GM19025 (cell line): ENCODE data around the gene ABTB1.

Experiments
- ATAC-seq: cut with Tn5 transposase; IDR thresholded peaks from one replicate; pipeline ENCODE4 v1.9.1; 2021; ENCODE audit warnings: mild to moderate bottlenecking, low read depth, moderate library complexity; ENCODE audit not compliant: unreplicated experiment

ABTB1 gene

DNA sequence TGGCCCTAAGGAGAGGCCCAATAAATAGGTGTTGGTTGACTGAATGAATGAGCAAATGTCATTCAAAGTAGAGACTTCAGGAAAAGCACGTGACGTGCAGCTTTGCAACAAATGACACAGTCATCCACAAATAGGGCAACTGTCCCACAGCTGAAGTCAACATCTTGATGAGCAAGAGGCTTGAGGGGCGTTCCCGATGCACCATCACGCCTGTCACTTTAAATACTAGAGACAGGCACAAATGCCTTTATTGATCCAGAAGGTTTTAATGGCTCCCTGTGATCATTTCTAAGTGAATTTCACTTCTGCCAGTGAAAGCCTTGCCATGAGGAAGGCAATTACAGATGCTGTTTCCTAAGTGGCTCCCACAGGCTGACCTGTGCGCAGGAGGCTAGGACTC is 43.6 kb downstream of the ABTB1 start:
- no peak for ATAC-seq

DNA sequence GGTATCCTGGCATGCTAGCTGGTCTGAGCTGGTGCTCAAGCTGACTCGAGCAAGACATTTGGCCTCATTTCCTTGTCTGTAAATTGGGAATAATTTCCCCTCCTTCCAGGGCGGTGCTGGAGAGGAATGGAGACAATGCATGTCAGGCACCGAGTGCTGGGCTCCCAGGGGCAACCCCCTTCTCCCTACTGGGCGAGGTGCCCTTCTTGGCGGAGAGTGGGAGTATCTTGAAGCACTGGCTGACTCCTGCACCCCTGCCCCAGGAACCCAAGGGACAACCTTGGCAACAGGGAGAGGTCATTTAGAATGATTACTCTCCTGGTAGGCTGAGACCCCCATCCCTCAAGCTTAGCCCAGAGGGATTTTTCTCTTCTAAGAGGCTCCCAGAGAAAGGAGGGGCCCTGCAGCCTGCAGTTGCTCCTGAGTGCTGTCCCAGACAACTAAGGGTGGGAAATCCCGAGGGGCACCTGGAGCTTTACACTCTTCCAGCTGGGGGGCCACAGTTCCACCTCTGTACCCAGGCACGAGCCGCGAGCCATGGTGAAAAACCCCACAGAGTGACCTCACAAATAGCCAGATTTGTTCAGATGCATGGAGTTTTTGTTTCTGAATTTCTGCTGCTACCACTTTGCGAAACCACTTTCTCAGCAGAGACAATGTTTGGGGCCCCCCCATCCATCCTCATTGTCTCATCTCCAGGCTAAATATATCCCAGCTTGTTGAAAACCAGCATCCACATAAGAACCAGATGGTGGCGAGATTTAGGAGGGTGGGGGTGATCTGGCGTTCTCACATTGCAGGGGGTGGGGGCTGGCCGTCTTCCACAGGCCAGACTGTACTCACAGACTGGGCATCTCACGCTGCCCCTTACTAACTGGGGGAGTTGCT is 44.8 kb downstream of the ABTB1 start:
- ATAC-seq: no peak

DNA sequence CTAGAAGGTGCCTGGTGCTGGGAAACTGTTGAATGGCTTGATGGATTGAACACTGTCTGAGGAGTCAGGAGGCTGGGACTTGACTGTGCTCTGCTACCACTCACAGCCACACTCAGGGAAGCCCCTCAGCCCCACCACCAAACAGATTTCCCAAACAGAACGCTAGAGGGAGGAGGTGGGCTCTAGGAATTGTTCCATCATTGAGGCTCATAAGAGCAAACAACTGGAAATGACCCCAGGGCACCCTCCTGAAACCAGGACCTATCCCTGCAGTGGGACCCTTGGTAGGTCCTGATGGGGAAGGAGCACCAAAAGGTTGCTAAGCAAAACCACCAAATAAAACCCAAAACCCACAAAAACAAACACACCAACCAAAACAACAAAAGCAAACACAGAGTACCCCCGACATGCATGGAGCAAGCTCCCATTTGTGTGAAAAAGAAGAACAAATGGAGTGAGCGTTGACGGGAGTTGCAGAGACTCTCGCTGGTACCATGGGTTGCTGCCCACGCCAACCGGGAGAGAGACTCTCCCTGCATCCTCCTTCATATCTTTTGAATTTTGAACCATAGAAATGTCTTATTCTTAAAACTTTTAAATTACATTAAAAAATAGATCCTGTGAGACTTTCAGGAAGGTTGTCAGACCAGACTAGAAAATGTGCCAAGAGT is 45.6 kb downstream of the ABTB1 start:
- ATAC-seq: no peak

DNA sequence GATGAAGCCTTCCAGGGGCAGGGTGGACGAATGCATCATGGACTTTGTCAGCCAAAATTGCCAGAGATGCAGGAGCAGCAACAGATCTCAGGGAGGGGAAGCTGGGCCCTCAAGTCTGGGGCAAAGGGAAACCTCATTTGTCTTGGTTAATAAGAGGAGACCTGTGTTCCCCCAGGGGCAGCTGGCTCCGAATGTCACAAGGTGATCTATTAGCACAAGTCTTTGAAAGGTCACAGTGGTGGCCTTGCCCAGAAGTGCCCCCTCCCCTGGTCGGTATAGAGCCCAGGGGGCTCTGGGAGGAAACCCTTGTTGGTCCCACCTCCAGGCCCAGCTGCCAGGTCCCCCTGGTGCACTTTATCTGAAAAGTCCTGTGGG is 46.2 kb downstream of the ABTB1 start:
- ATAC-seq: no peak

DNA sequence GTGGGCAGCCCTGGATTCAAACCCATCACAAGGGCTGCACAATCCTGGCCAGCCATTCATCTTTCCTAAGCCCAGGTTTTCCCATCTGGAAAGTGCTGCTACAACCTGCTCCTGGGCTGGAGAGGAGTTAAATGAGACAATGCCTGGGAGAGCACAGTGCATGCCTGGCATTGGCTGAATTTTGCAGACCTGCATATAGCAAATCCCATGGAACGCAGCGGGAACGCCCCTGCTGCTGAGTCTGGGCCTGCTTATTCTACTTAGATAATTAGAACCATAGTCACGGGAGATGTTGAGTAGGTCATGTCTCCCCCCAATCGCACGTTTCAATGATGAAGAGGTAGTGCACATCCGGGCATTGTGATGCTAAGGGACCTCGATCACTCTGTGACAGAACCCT is 46.6 kb downstream of the ABTB1 start:
- no peak for ATAC-seq

DNA sequence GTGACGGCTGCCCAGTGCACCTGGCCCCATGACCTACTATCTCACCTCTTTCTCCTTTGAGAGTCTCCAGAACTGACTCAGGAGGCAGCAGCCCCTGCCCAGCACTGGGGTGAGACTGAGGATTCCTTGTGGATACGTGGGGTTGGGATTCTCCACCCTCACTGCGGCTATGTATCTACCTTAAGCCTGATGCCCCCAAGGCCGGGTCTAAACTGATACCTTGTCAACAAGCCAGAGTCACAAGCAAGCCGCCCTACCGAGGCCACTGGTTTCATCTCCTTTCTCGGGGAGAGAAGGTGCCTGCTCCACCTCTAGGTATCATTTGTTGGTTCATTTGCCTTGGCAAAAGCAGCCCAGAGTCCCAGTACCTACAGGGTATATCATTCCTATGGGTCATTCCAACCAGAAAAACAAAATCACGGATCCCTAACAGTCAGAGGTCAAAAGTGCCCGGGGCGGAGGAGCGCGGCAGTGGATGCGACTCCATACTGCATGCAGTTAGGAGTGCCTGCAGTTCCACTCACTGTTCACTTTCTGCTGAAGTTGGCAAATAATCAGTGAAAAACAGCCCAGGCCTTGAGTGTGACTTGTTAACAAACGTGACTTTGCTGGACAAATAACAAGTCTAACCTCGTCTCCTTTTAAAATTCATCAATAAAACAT is 47.5 kb downstream of the ABTB1 start:
- ATAC-seq: no peak

DNA sequence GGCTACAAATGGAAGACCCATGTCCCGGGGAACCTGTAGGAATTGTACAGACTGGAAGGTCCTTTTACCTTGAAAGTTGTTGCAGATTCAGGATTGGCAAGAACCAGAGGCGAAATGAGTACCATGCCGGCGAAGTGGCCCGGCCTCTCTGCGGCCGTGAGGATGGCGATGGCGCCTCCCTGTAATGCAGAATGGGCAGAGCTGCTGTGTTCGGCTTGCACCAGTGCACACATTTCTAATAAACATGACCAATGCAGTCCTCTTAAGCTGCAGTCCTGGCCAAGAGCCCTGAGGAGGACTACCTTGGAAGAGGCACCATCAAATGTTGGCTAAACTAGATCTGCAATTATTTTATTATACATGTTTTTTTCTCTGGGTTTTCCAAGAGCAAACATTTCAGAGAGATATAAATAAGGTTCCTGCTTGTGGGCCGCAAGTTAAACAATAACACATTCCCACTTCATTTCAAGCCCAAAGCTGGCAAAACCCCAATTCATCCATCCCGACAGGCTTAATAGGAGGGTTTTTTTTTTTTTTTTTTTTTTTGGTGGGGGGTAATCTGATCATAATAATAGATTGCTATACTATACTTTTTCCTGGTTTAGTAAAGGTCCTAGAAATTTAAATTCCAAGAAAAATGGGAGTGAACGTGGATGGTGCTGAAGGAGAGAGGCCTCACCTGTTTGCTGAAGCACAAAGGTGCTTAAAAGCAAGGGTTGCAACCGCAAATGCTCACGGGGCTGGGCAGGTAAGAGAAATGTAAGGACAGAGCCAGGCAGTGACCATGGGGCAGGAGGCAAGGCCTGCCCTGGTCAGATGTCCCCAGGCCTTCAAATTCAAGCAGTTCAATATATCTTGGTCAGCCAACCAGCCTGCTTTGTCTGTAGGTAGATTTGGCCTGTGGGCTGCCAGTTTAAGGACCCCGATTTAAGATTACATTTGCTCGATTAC is 48.5 kb downstream of the ABTB1 start:
- ATAC-seq: no peak

DNA sequence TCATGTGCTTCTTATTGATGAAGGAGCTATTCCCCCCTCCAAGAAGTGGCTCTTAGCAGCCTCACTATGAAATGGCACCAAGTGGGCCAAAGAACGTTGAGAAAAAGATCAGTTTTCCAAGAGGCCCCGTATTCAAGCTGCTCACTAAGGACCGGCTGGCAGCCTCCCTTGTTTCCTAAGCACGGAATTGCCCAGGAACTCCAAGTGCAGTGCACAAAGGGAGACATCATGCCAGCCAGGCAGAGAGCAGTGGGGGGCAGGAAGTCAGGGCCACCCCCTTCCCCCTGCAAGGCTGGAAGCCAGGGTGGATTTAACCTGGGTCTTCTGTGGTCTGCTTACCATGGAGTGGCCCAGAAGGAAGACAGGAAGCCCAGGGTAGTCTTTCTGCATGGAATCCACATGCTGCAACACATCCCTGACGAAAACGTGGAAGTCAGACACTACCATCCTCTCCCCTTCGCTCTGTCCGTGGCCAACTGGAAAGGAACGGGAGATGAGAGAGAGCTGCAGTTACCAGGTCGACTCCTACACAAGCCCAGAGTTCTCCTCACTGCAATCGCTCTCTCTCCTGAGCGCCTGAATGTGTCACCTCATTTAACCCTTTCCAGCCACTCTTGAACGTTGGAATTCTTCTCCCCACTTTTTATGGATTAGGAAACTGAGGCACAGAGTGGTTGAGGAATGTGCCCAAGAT is 49.5 kb downstream of the ABTB1 start:
- no peak for ATAC-seq

DNA sequence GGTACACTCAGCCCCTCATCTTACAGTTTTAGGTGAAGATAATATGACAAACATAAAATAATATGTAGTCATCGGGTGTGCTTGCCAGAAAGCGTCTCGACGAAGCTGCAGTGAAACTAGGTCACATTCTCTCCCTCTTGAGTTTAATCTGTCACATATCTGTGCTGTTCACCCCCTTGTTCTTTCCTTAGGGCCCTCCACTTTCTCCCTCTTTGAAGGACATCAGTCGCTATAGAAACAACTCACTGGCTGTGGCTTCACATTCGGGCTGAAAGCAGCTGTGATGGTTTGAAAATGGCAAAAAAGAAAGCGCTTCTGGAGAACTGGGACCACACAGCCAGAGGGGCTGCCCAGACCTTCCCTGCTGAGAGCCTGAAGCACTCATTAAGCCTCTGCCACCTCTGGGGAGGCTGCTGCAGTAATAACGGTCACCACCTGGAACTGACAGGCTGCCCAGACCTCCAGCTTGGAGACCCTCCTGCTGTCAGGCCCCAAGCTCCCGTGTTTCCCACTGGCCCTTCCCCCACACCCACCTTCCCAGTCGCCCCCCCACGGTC is 50.3 kb downstream of the ABTB1 start:
- ATAC-seq: no peak

DNA sequence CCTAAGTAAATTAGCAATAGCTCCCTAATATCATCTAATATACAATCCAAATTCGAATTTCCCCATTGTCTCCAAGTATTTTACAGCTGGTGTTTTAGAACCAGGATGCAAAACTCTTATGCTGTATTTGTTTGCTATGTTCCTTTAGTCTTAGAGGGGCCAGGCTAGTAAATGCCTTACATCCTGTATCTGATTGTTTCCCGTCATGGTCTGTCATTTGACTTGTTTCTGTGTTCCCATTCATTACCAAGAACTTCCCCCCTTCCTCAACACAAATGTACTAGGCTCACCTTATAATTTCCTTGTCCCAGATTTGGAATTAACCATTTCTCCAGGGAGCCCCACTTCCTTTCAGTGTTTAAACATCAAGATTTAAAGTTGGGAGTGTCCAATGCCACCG is 54.1 kb downstream of the ABTB1 start:
- ATAC-seq: no peak

DNA sequence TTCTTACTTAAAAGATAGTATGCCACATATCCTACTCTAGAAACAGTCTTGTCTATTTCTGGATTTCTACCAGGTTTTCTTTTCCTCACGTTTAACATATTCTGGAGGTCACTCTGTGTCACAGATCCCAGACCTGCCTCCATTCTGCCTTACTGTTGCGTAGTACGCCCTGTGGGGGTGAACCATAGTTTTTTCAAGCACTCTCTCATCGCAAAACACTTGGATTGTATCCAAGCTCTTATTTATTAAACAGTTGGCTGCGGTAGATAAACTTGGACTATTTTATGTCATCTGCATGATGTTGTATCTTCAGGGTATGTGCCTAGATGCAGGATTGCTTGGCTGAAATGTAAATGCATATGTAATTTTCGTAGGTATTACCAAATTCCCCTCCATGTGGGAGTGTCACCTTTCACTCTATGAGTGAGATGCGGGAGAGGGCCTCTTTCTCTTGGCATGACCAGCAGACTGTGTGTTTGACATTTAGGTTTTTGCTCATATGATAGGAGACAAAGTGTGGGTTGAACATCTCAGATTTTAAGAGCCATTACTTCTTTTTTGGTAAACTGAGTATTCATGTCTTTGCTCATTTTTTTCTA is 55.8 kb downstream of the ABTB1 start:
- no peak for ATAC-seq

DNA sequence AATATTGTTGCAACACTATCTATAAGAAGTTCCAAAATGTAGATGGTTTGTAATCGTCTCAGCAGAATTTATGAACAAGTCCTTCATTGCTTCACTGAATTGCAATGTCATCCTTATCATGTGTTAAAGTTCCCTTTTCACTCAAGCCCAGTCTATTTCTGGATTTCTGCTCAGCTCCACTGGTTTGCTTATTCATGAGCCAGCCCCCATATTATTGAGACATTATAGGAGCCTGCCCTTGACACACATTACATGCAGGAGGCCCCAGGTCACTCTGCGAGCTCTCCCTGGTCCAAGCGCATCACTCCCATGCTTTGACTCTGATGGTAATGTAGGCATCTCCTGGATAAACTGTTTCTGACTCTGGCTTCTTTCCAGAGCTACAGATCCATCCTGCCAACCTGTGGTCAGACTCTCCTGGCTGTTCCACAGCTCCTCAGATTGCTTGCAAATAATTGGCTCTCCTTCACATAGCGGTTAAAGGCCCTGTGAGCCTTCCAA is 56.9 kb downstream of the ABTB1 start:
- no peak for ATAC-seq

DNA sequence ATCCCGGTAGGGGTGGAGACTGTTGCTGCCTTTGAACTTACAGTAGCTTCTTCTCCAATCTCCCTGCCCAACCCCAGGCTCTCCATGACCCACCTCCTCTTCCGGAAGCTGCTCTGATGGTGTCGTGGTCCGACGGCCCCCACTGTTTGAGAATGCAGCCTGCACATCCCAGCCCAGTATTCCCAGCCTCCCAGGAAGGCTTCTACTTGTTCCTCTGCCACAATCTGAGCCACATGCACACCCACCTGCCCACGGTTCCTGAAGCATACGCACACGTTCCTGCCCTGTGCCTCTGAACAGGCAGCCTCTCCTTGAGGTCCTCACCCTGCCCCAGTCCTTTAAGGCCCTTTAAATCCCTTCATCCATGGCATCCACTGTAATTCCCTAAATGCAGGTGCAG is 57.4 kb downstream of the ABTB1 start:
- ATAC-seq: no peak
